GM12891 (cell line): ENCODE results near the gene PHETA2.

Source experiments
- POLR2A ChIP-seq: IDR thresholded peaks from 2 replicates; pipeline ENCODE4 v1.6.1; 2011; ENCODE audit warnings: low read depth, low read length, control low read depth
- POLR2AphosphoS5 ChIP-seq: IDR thresholded peaks from 2 replicates; pipeline ENCODE4 v1.6.1; 2011; ENCODE audit warnings: low read depth, low read length, control low read depth
- TAF1 ChIP-seq: IDR thresholded peaks from 2 replicates; pipeline ENCODE4 v1.6.1; 2011; ENCODE audit warnings: low read depth, low read length, control low read depth

- TF ChIP-seq POLR2A, result peak; percentile 89
- TF ChIP-seq TAF1, result peak; percentile 99
- peak; percentile 92 for TF ChIP-seq POLR2AphosphoS5
Measured at GRCh38 chr22:42079319-42080251, 5.5 kb downstream of the PHETA2 start, which contains the start of gene SMDT1.
